Adrenal gland (tissue), 5 donors: Measurements from ENCODE around the gene ERC2.

Experiments used
- POLR2A ChIP-seq, 2 donors: fragments of 450-650 bp; IDR thresholded peaks; one replicate each; pipeline ENCODE4 v1.6.1; 2017; ENCODE audit warnings: antibody characterized with exemption in 2 of 2, mild to moderate bottlenecking in 2 of 2, moderate library complexity in 1 of 2
- TF ChIP-seq, protein P1 (sequence below), 6 experiments: fragments of 450-650 bp in 4 of 6; fragments of 200-600 bp in 2 of 6; sonication (generic) in 1 of 6; IDR thresholded peaks; 1 replicate in 5 of 6; 2 replicates in 1 of 6; pipeline versions ENCODE4 v1.5.1 to v1.8.0; 2016 to 2021; ENCODE audit warnings: antibody characterized with exemption in 6 of 6, mild to moderate bottlenecking in 2 of 6, moderate library complexity in 1 of 6
- donor health status: DM: no; HTN: no; CAD: no.

DNA sequence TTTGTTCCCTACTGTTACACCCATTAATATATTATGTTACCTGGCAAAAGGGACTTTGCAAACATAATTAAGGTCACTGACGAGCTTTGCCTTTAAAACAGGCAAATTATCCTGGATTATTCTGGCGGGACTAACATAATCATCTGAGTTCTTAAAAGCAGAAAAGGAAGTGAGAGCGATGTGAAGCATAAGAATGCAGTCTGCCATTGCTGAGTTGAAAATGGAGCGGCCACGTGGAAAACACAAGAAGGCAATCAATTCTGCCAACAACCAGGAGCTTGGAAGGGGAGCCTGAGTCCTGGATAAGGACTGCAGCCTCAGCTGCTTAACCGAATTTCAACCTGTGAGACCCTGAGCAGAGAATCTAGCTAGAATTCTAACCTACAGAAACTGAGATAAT lies 653.0 kb downstream of the ERC2 start:
- TF ChIP-seq POLR2A (IDR thresholded peaks at IDR 0.05), result no peak
- TF ChIP-seq, protein P1, sequence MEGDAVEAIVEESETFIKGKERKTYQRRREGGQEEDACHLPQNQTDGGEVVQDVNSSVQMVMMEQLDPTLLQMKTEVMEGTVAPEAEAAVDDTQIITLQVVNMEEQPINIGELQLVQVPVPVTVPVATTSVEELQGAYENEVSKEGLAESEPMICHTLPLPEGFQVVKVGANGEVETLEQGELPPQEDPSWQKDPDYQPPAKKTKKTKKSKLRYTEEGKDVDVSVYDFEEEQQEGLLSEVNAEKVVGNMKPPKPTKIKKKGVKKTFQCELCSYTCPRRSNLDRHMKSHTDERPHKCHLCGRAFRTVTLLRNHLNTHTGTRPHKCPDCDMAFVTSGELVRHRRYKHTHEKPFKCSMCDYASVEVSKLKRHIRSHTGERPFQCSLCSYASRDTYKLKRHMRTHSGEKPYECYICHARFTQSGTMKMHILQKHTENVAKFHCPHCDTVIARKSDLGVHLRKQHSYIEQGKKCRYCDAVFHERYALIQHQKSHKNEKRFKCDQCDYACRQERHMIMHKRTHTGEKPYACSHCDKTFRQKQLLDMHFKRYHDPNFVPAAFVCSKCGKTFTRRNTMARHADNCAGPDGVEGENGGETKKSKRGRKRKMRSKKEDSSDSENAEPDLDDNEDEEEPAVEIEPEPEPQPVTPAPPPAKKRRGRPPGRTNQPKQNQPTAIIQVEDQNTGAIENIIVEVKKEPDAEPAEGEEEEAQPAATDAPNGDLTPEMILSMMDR (IDR thresholded peaks at IDR 0.05), result no peak
